GM18499 (cell line): ENCODE results near the gene TSC2.

ENCODE experiments used
- ATAC-seq: cut with Tn5 transposase; IDR thresholded peaks from one replicate; pipeline ENCODE4 v1.9.1; 2021; ENCODE audit warnings: moderate number of reproducible peaks; ENCODE audit not compliant: insufficient read depth, unreplicated experiment

The TSC2 gene

GRCh38 chr16:2047330-2048115 lies at the start of gene TSC2, which contains the start of gene NTHL1:
Gene TSC2 (plus strand): TSS chr16:2047985. CDS start chr16:2048616, 631 bp downstream.
Gene NTHL1 (minus strand): TSS chr16:2047834. CDS start chr16:2047823, 11 bp downstream.
- ATAC-seq: peak; percentile 80

DNA sequence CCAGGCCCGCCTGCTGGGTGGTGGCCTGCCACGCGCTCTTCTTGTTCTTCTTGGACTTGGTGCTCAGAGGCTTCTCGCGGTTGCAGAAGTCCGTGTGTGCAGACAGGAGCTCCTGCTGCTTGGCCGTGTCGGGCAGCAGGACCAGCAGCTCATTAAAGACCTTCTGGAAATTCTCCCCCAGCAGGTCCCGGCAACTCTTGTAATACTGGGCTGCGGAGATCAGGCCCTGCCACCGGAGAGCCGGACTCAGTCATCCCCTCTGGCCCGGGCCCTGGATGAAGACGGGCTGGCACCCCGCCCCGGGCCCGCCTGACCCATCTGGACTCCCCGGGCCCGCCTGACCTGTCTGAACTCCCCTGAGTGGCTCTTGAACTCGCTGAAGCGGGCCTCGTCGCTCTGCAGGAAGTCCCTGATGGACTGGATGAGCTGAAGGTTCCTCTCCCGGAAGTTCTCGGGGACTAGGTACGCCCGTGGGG lies 49.4 kb upstream of the TSC2 start:
- ATAC-seq: no peak

GRCh38 chr16:1998852-1999801 lies 48.7 kb upstream of the TSC2 start:
- ATAC-seq: no peak

DNA sequence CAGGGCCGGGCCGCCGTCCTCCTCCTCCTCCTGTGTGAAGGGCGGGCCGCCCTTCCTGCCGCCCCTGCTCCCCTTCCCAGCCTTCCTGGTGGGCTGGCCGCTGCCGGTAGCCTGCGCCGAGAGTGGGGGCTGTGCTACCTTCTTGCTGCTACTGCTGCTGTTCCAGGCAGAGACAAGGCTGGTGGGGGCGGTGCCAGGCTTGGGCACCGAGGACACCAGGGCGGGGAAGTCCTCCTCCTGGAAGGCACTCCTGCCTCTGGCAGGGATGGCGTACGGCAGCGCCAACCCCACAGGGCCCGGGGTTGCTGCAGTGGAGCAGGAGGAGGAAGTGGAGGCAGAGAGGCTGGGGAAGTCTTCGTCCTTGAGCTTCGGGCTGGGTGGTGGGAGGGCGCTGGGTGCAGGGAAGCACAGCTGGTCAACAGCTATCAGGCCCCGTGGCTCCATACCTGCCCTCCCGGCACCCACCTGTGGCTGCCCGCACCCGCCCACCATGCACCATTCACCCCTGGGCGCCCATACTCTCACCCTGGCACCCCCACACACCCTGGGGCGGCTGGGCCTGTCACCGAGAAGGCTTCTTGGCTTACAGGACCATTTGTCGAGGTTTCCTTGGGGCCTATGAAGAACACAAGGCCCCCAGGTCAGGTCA lies 47.8 kb upstream of the TSC2 start:
- no peak for ATAC-seq

DNA sequence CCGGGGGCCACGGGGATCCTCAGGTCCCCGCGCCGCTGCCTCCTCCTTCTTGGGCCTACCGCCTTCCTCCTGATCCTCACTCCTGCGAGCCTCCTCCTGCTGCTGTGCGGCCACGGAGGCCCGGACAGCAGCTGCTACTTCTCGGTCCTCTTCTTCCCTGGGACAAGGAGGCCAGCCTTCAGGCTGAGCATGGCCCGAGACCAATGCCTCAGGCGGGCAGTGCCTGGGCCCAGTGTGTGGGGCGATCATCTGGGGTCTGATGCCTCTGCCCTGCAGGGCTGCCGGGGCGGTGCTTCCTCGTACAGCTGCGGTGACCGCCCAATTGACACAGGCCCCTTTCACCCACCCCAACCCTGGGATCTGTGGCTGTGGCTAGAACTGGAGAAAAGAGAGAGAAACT lies 46.8 kb upstream of the TSC2 start:
- ATAC-seq: no peak

DNA sequence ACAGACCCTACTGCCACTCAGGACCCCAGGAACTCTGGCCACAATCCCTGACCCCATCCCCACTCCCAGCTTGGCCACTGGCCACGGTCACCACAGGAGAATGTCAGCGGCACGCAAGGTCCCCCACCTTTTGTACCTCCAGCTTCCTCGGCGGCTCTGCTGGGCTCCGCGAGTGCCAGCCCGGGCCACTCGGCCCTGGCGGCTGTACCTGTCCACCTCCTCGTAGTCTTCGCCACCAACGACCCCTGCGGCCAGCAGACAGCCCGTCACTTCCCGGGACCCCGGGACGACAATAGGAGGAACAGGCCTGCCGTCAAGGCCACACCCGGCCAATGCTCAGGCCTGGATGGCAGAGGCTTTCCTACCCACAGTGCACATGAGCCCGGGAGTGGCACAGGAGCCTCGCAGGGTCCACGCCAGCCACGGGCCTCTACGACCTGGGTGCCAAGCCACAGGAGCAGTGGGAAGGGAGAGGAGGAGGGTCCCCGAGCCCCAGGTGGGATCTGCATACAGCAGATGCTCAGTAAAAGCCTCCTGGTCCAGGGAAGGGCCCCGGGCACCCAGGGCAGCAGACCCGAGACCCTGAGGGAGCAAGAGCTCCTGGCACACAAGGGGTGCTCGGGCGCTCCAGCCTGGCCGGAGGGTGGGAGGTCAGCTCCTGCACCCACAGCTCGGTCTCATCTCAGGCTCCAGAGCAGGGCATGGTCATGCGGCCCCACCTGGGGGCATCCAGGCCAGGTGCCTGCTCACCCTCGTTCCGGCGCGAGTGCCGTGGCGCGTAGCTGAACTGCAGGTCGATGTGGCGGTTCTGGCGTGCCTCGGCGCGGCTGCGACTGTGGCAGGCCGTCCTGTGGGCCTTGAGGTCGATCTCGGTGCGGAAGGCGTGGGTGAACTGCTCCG lies 46.1 kb upstream of the TSC2 start:
- ATAC-seq: no peak

GRCh38 chr16:2002406-2003230 lies 45.2 kb upstream of the TSC2 start:
- ATAC-seq: no peak

DNA sequence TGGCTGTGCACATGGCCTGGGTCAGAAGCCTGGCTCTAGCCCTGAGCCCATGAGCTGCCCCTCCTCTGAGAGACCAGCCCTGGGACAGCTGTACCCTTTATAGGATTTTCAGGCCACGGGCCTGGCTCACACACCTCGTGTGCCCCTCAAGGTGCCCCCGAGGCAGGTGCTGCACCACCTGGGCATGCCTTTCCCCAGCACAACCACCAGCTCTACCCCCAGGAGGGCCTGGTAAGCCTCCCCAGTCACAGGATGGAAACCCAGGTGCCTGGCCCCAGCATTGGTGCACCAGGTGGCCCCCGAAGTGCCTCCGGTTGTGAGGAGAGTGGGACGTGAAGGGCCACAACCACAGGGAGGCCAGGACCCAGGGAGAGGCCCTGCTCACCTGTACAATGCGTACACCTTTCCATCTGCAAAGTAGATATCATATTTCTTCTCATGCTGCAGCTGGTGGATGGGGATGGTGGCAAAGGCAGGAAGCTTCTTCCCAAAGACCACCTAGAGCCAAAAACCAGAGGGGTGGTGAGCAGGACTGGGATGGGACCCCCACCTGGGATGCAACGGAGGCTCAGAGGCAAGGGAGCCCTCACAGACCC lies 44.5 kb upstream of the TSC2 start:
- no peak for ATAC-seq

- no peak for ATAC-seq
These were observed 43.8 kb upstream of the TSC2 start for GRCh38 chr16:2003827-2004641.

- ATAC-seq: no peak
These were observed 42.8 kb upstream of the TSC2 start for GRCh38 chr16:2004795-2005517.

DNA sequence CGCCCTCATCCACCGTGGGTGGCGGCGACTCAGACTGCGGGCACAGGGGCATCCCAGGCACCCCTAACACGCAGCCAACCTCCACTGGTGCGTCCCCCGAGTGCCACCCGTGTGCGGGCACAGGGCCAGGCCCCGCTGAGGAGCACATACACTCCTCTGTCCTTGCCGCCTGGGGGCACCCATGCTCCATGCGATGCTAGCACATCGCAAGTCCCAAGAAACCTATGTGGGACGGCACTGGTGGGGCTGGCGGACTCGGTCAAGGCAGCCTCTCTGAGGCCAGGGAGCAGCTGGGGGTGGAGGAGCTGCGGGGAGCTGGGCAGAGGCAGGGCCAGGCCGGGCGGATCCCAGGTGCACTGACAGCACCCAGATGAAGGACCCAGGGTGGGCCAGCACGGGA lies 42.1 kb upstream of the TSC2 start:
- ATAC-seq: no peak

GRCh38 chr16:2006317-2006716 lies 41.5 kb upstream of the TSC2 start:
- no peak for ATAC-seq

GRCh38 chr16:2007081-2007836 lies 40.5 kb upstream of the TSC2 start:
- no peak for ATAC-seq

DNA sequence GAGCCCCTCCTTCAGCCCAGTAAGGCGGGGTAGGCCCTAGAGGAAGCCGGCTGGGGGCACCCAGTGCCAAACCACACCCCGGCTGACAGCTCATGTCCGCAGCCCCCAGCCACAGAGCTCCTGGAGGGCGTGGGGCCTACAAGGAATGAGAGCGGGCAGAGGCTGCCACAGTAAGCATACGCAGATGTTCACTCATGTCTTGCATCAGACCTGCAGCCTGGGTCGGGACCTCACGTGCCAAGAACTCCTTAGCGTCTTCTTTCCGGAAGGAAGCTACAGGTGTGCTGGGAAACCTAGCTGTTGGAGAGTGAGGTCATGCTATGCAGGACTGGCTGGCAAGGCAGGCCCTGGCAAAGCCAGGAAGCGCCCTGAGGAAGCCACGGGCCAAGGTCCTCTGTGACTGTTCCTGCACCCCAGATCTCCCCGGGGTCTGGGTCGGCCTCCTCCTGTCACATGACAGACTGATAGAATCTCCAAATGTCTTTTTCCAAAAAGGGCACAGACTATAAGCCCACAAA lies 39.7 kb upstream of the TSC2 start:
- no peak for ATAC-seq

- no peak for ATAC-seq
These were observed 39.1 kb upstream of the TSC2 start for GRCh38 chr16:2008631-2009163.
